DOHH2 (cell line): ENCODE data around the gene CNGB1.

Experiments used
- H3F3A ChIP-seq: fragments of 200-600 bp; sonication (generic), shearing (Covaris generic); 2 replicates; pipeline ENCODE4 v1.6.0; 2016; ENCODE audit warnings: antibody characterized with exemption, mild to moderate bottlenecking; ENCODE audit not compliant: control insufficient read depth, insufficient read depth
- H3K27ac ChIP-seq: fragments of 200-600 bp; sonication (generic); 2 replicates; pipeline ENCODE4 v1.5.1; 2014; ENCODE audit warnings: low read depth, mild to moderate bottlenecking, low read length, moderate library complexity
- H3K27me3 ChIP-seq: fragments of 200-600 bp; sonication (generic); 2 replicates; pipeline ENCODE4 v1.6.1; 2014; ENCODE audit warnings: mild to moderate bottlenecking, low read length, mixed read lengths; ENCODE audit not compliant: control insufficient read depth
- H3K36me3 ChIP-seq: fragments of 200-600 bp; sonication (generic); 2 replicates; pipeline ENCODE4 v1.6.1; 2014; ENCODE audit warnings: mild to moderate bottlenecking, low read length, moderate library complexity, mixed read lengths; ENCODE audit not compliant: control insufficient read depth
- H3K4me1 ChIP-seq: fragments of 200-600 bp; sonication (generic); 2 replicates; pipeline ENCODE4 v1.6.1; 2014; ENCODE audit warnings: mild to moderate bottlenecking, low read length, mixed read lengths; ENCODE audit not compliant: control insufficient read depth
- H3K4me2 ChIP-seq: fragments of 200-600 bp; sonication (generic); 2 replicates; pipeline ENCODE4 v1.6.0; 2014; ENCODE audit warnings: mild to moderate bottlenecking, low read length, moderate library complexity
- H3K4me3 ChIP-seq: fragments of 200-600 bp; sonication (generic); 2 replicates; pipeline ENCODE4 v1.5.1; 2014; ENCODE audit warnings: mild to moderate bottlenecking, low read length, mixed read lengths
- H3K79me2 ChIP-seq: fragments of 200-600 bp; sonication (generic); 2 replicates; pipeline ENCODE4 v1.6.1; 2014; ENCODE audit warnings: mild to moderate bottlenecking, low read length, mixed read lengths; ENCODE audit not compliant: control insufficient read depth
- H3K9me2 ChIP-seq: fragments of 200-600 bp; sonication (generic); replicated peaks from 2 replicates; pipeline ENCODE4 v1.6.1; 2014; ENCODE audit warnings: mild to moderate bottlenecking, low read length, mixed read lengths; ENCODE audit not compliant: control insufficient read depth
- H3K9me3 ChIP-seq: fragments of 200-600 bp; sonication (generic); 2 replicates; pipeline ENCODE4 v1.6.1; 2014; ENCODE audit warnings: antibody characterized with exemption, low read length, mixed read lengths; ENCODE audit not compliant: control insufficient read depth, insufficient read depth
- H4K20me1 ChIP-seq: fragments of 200-600 bp; sonication (generic); 2 replicates; pipeline ENCODE4 v1.6.0; 2014; ENCODE audit warnings: low read depth, mild to moderate bottlenecking, antibody characterized with exemption, low read length, moderate library complexity; ENCODE audit not compliant: control insufficient read depth, insufficient read depth
- EZH2phosphoT487 ChIP-seq: fragments of 200-600 bp; sonication (generic); IDR thresholded peaks from 2 replicates; pipeline ENCODE4 v1.6.1; 2017; ENCODE audit warnings: borderline replicate concordance, mild to moderate bottlenecking, antibody characterized with exemption, low read length, moderate library complexity, mixed read lengths
- TF ChIP-seq, protein P1 (sequence below): fragments of 200-600 bp; sonication (generic); IDR thresholded peaks from one replicate; pipeline ENCODE4 v1.5.1; 2014; ENCODE audit warnings: antibody characterized with exemption, mild to moderate bottlenecking, low read depth, low read length; ENCODE audit not compliant: poor library complexity, severe bottlenecking

Gene CNGB1

DNA sequence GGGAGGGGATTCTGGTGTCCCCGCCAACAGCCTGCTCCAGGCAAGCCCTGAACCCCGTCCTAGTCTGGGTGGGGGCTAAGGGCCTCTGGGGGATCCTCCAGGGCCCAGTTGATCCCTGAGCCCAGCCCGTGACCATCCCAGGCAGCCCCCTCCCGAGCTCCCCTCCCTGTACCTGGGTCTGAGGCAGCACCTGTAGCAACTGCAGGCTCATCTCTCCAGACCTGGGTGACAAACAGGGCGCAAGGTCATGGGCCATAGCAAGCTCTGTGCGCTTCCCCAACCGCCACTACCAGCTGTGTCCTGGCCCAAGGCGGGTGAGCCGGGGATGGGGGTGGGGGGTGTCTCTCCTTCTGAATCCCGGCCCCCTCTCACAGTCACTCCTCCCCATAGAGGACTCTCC is 10.6 kb downstream of the CNGB1 start:
- H3K36me3 ChIP-seq, result no peaks in the 10 kb centered on the region
- no peaks in the 10 kb centered on the region for H3K79me2 ChIP-seq
- H3K27me3 ChIP-seq, result no peaks in the 10 kb centered on the region
- H4K20me1 ChIP-seq, result no peaks in the 10 kb centered on the region
- H3K9me2 ChIP-seq, result no peaks in the 10 kb centered on the region
- H3K4me2 ChIP-seq, result no peak overlapping the region
- TF ChIP-seq EZH2phosphoT487, result no peak
- TF ChIP-seq, protein P1, sequence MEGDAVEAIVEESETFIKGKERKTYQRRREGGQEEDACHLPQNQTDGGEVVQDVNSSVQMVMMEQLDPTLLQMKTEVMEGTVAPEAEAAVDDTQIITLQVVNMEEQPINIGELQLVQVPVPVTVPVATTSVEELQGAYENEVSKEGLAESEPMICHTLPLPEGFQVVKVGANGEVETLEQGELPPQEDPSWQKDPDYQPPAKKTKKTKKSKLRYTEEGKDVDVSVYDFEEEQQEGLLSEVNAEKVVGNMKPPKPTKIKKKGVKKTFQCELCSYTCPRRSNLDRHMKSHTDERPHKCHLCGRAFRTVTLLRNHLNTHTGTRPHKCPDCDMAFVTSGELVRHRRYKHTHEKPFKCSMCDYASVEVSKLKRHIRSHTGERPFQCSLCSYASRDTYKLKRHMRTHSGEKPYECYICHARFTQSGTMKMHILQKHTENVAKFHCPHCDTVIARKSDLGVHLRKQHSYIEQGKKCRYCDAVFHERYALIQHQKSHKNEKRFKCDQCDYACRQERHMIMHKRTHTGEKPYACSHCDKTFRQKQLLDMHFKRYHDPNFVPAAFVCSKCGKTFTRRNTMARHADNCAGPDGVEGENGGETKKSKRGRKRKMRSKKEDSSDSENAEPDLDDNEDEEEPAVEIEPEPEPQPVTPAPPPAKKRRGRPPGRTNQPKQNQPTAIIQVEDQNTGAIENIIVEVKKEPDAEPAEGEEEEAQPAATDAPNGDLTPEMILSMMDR, result no peak
- H3K4me1 ChIP-seq, result no peaks in the 10 kb centered on the region
- H3K27ac ChIP-seq, result no peak overlapping the region
- no peaks in the 10 kb centered on the region for H3K9me3 ChIP-seq
- H3F3A ChIP-seq, result no peaks in the 10 kb centered on the region
- no peak overlapping the region for H3K4me3 ChIP-seq

DNA sequence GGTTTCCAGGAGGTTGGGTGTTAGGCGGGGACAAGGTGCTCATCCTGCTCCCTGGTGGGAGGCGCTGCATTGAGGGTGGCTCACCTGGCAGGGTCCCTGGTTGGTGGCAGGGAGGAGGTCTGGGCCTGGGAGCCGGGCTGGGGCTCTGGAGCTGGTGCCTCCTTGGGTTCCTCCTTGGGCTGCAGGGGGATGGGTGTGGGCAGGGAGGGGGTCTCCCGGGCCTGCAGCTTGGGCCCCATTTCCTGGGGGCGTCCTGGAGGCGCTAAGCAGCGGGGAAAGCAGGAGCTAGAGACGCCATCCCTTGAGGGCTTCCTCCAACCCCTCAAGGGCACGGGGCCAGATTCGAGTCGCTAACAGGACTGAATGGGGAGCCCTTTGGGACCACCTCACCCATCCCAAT is 11.1 kb downstream of the CNGB1 start:
- no peaks in the 10 kb centered on the region for H4K20me1 ChIP-seq
- H3K4me1 ChIP-seq, result no peaks in the 10 kb centered on the region
- H3K9me2 ChIP-seq, result no peaks in the 10 kb centered on the region
- H3K4me3 ChIP-seq, result no peak overlapping the region
- H3K27ac ChIP-seq, result no peak overlapping the region
- H3K9me3 ChIP-seq, result no peaks in the 10 kb centered on the region
- no peak for TF ChIP-seq EZH2phosphoT487
- TF ChIP-seq, protein P1, result no peak
- H3K27me3 ChIP-seq, result no peaks in the 10 kb centered on the region
- no peaks in the 10 kb centered on the region for H3K36me3 ChIP-seq
- no peak overlapping the region for H3K4me2 ChIP-seq
- H3K79me2 ChIP-seq, result no peaks in the 10 kb centered on the region
- no peaks in the 10 kb centered on the region for H3F3A ChIP-seq

DNA sequence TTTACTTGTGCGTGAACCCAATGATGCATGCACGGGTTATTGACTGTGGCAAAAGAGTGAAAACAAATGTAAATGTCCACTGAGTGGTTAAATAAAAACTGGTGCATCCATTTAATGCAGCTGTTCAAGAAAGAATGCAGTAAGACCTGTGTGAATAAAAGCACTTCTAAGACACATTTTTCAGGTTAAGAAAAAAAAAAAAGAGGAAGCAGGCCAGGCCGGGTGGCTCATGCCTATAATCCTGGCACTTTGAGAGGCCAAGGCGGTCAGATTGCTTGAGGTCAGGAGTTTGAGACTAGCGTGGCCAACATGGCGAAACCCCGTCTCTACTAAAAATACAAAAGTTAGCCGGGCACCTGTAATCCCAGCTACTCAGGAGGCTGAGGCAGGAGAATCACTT is 11.8 kb downstream of the CNGB1 start:
- no peak overlapping the region for H3K27ac ChIP-seq
- H3K9me3 ChIP-seq, result no peaks in the 10 kb centered on the region
- no peaks in the 10 kb centered on the region for H3K4me1 ChIP-seq
- H3F3A ChIP-seq, result no peaks in the 10 kb centered on the region
- H3K27me3 ChIP-seq, result no peaks in the 10 kb centered on the region
- no peak overlapping the region for H3K4me2 ChIP-seq
- H3K79me2 ChIP-seq, result no peaks in the 10 kb centered on the region
- TF ChIP-seq, protein P1, result no peak
- no peak for TF ChIP-seq EZH2phosphoT487
- H3K9me2 ChIP-seq, result no peaks in the 10 kb centered on the region
- no peaks in the 10 kb centered on the region for H4K20me1 ChIP-seq
- no peak overlapping the region for H3K4me3 ChIP-seq
- no peaks in the 10 kb centered on the region for H3K36me3 ChIP-seq

DNA sequence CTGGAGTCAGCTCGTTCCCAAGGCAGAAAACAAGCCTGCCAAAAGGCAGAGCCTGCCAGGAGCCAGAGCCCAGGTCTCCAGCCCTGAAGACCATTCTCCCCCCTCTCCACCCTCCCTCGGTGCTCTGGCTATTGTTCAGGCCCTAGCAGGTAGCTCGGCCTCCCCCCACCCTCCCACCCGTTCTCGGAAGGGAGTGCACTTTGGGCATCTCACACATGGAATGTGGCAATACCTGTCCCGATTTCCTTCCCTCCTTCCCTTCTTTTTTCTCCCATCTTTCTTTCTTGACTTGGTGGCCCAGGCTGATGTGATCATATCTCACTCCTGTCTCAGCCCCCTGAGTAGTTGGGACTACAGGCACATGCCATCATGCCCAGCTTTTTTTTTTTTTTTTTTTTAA is 12.4 kb downstream of the CNGB1 start:
- Histone ChIP-seq H4K20me1 (no peaks in the 10 kb centered on the region), H3K4me1 (no peaks in the 10 kb centered on the region), H3F3A (no peaks in the 10 kb centered on the region), H3K36me3 (no peaks in the 10 kb centered on the region), H3K9me3 (no peaks in the 10 kb centered on the region), H3K79me2 (no peaks in the 10 kb centered on the region), H3K27ac (no peak overlapping the region), H3K4me2 (no peak overlapping the region), H3K9me2 (no peaks in the 10 kb centered on the region), H3K4me3 (no peak overlapping the region), H3K27me3 (no peaks in the 10 kb centered on the region)
- TF ChIP-seq, protein P1, result no peak
- no peak for TF ChIP-seq EZH2phosphoT487
